Loucy (cell line): Measurements from ENCODE around the gene SLC29A2.

Source experiments
- CTCF ChIP-seq: fragments of 200-600 bp; sonication (generic); conservative IDR thresholded peaks from 2 replicates; pipeline ENCODE4 v1.5.1; 2014; ENCODE audit warnings: mild to moderate bottlenecking, antibody characterized with exemption, low read length
- EZH2phosphoT487 ChIP-seq: fragments of 200-600 bp; IDR thresholded peaks from 2 replicates; pipeline ENCODE4 v1.6.1; 2018; ENCODE audit warnings: antibody characterized with exemption, mild to moderate bottlenecking, moderate library complexity, borderline replicate concordance

DNA sequence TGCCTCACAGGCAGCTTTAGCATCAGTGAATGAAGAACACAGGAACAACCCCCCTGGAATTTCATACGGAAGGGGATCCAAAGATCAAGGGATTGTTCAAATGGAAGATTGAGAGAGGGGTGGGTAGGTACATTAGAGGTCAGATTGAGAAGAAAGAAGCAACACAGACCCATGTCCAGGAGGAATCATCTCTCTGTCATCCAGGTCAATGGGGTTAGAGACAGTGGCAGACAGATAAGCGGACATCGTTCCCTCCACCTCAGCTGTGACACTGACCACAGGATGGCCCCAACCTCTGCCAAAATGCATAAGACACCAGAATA, 47.4 kb upstream of the SLC29A2 start:
- no peak for TF ChIP-seq CTCF
- TF ChIP-seq EZH2phosphoT487, result no peak
